KMS-11 (cell line): Measurements from ENCODE around the gene FCRL4.

Experiments
- H2AFZ ChIP-seq: fragments of 200-600 bp; sonication (generic); 2 replicates; pipeline ENCODE4 v1.6.1; 2016; ENCODE audit warnings: antibody characterized with exemption, mixed run types, low read depth
- H3K27ac ChIP-seq: fragments of 200-600 bp; sonication (generic); 2 replicates; pipeline ENCODE4 v1.6.1; 2016; ENCODE audit warnings: mild to moderate bottlenecking, mixed run types
- H3K27me3 ChIP-seq: fragments of 200-600 bp; sonication (generic); 2 replicates; pipeline ENCODE4 v1.6.1; 2017; ENCODE audit warnings: mild to moderate bottlenecking, low read depth, mixed run types, moderate library complexity; ENCODE audit not compliant: insufficient read depth
- H3K36me3 ChIP-seq: fragments of 200-600 bp; sonication (generic); 2 replicates; pipeline ENCODE4 v1.6.1; 2017; ENCODE audit warnings: mild to moderate bottlenecking, mixed run types; ENCODE audit not compliant: insufficient read depth
- H3K4me1 ChIP-seq: fragments of 200-600 bp; sonication (generic); 2 replicates; pipeline ENCODE4 v1.6.1; 2016; ENCODE audit warnings: mild to moderate bottlenecking, low read depth, mixed run types; ENCODE audit not compliant: poor library complexity, severe bottlenecking
- H3K4me2 ChIP-seq: fragments of 200-600 bp; sonication (generic); 2 replicates; pipeline ENCODE4 v1.7.0; 2016; ENCODE audit warnings: mild to moderate bottlenecking, mixed run types
- H3K4me3 ChIP-seq: fragments of 200-600 bp; sonication (generic); IDR thresholded peaks from 2 replicates; pipeline ENCODE4 v1.6.1; 2017; ENCODE audit warnings: low read depth, low read length, mixed read lengths; ENCODE audit not compliant: insufficient read depth
- H3K79me2 ChIP-seq: fragments of 200-600 bp; sonication (generic); 2 replicates; pipeline ENCODE4 v1.6.1; 2016; ENCODE audit warnings: low read depth, mixed run types; ENCODE audit not compliant: insufficient read depth
- H3K9ac ChIP-seq: fragments of 200-600 bp; sonication (generic); 2 replicates; pipeline ENCODE4 v1.6.1; 2016; ENCODE audit warnings: mild to moderate bottlenecking, mixed run types
- H4K20me1 ChIP-seq: fragments of 200-600 bp; sonication (generic); 2 replicates; pipeline ENCODE4 v1.6.1; 2016; ENCODE audit warnings: mild to moderate bottlenecking, mixed run types; ENCODE audit not compliant: insufficient read depth
- TF ChIP-seq, protein P1 (sequence below): fragments of 200-600 bp; sonication (generic); conservative IDR thresholded peaks from 2 replicates; pipeline ENCODE4 v1.6.1; 2017; ENCODE audit warnings: low read depth, mild to moderate bottlenecking, antibody characterized with exemption, low read length, moderate library complexity, mixed read lengths

Gene FCRL4

GRCh38 chr1:157585984-157586383 lies 11.9 kb downstream of the FCRL4 start:
- Histone ChIP-seq H3K4me2 (no peak overlapping the region), H3K27me3 (no peaks in the 10 kb centered on the region), H3K9ac (no peak overlapping the region), H3K4me3 (no peak overlapping the region), H4K20me1 (no peaks in the 10 kb centered on the region), H3K4me1 (peaks cover 3% of the 10 kb centered on the region), H3K79me2 (no peaks in the 10 kb centered on the region), H2AFZ (no peak overlapping the region), H3K27ac (no peak overlapping the region), H3K36me3 (no peaks in the 10 kb centered on the region)
- TF ChIP-seq, protein P1, sequence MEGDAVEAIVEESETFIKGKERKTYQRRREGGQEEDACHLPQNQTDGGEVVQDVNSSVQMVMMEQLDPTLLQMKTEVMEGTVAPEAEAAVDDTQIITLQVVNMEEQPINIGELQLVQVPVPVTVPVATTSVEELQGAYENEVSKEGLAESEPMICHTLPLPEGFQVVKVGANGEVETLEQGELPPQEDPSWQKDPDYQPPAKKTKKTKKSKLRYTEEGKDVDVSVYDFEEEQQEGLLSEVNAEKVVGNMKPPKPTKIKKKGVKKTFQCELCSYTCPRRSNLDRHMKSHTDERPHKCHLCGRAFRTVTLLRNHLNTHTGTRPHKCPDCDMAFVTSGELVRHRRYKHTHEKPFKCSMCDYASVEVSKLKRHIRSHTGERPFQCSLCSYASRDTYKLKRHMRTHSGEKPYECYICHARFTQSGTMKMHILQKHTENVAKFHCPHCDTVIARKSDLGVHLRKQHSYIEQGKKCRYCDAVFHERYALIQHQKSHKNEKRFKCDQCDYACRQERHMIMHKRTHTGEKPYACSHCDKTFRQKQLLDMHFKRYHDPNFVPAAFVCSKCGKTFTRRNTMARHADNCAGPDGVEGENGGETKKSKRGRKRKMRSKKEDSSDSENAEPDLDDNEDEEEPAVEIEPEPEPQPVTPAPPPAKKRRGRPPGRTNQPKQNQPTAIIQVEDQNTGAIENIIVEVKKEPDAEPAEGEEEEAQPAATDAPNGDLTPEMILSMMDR: no peak

- TF ChIP-seq, protein P1: no peak
- no peaks in the 10 kb centered on the region for H4K20me1 ChIP-seq
- H3K36me3 ChIP-seq: no peaks in the 10 kb centered on the region
- H3K9ac ChIP-seq: no peak overlapping the region
- H3K4me3 ChIP-seq: no peak overlapping the region
- H3K79me2 ChIP-seq: no peaks in the 10 kb centered on the region
- no peak overlapping the region for H3K4me2 ChIP-seq
- H3K27ac ChIP-seq: no peak overlapping the region
- H3K4me1 ChIP-seq: peaks cover 18% of the 10 kb centered on the region
- no peak overlapping the region for H2AFZ ChIP-seq
- H3K27me3 ChIP-seq: no peaks in the 10 kb centered on the region
Measured at GRCh38 chr1:157584503-157584902, 13.4 kb downstream of the FCRL4 start.

GRCh38 chr1:157580828-157581210 lies 17.1 kb downstream of the FCRL4 start:
- Histone ChIP-seq H3K79me2 (no peaks in the 10 kb centered on the region), H3K27me3 (no peaks in the 10 kb centered on the region), H3K4me1 (peaks cover 18% of the 10 kb centered on the region), H3K27ac (no peak overlapping the region), H3K4me2 (peak overlapping the region; percentile 25; the same call in 1 of the 2 replicates), H3K4me3 (peak overlapping the region; percentile 46), H2AFZ (no peak overlapping the region), H4K20me1 (no peaks in the 10 kb centered on the region), H3K36me3 (no peaks in the 10 kb centered on the region), H3K9ac (no peak overlapping the region)
- TF ChIP-seq, protein P1: no peak

GRCh38 chr1:157580179-157580827 lies 17.6 kb downstream of the FCRL4 start:
- Histone ChIP-seq H3K79me2 (no peaks in the 10 kb centered on the region), H4K20me1 (no peaks in the 10 kb centered on the region), H3K27ac (no peak overlapping the region), H3K4me1 (peaks cover 18% of the 10 kb centered on the region), H3K27me3 (no peaks in the 10 kb centered on the region), H3K4me2 (peak overlapping the region; percentile 25), H3K9ac (no peak overlapping the region), H2AFZ (no peak overlapping the region), H3K4me3 (peak overlapping the region; percentile 57), H3K36me3 (no peaks in the 10 kb centered on the region)
- TF ChIP-seq, protein P1: peak; percentile 100
